ENCODE results near the gene ARHGAP18. TPM values are rescaled to one million over a fixed set of nuclear protein-coding genes. Genes with fewer than 3 reads are reported as not detected.

ARHGAP18 gene
- total RNA-seq, 1 donor from 2014 or later: 38.6 TPM

GRCh38 chr6:129748212-129748900, 38.4 kb upstream of the ARHGAP18 start:
- Histone ChIP-seq H3K9me3 (ENCODE audit: insufficient read depth, low read depth, low read length) (no peaks in the 10 kb centered on the region), H3K4me3 (ENCODE audit: insufficient read depth, low read depth, low read length) (no peak overlapping the region), H3K27me3 (ENCODE audit: insufficient read depth, low read length) (no peaks in the 10 kb centered on the region), H3K4me2 (ENCODE audit: low read length) (peak overlapping the region; percentile 76), H4K20me1 (ENCODE audit: insufficient read depth, low read length) (no peaks in the 10 kb centered on the region), H3K36me3 (ENCODE audit: insufficient read depth, low read length) (no peaks in the 10 kb centered on the region), H3K27ac (ENCODE audit: low read depth, low read length) (no peak overlapping the region), H3K9ac (ENCODE audit: low read length) (no peak overlapping the region), H2AFZ (ENCODE audit: low read depth, low read length) (no peak overlapping the region), H3K79me2 (ENCODE audit: insufficient read depth, low read length) (no peaks in the 10 kb centered on the region), H3K4me1 (ENCODE audit: insufficient read depth, low read length) (peaks cover 40% of the 10 kb centered on the region)
- Mint-ChIP-seq H3K27ac (ENCODE audit: unreplicated experiment) (peak overlapping the region; percentile 69), H3K4me1 (ENCODE audit: low read depth, unreplicated experiment) (peaks cover 43% of the 10 kb centered on the region), H3K9me3 (ENCODE audit: unreplicated experiment) (no peaks in the 10 kb centered on the region), H3K4me3 (ENCODE audit: unreplicated experiment) (no peak overlapping the region), H3K36me3 (ENCODE audit: low read depth, unreplicated experiment) (no peaks in the 10 kb centered on the region), H3K27me3 (ENCODE audit: low read depth, unreplicated experiment) (no peaks in the 10 kb centered on the region)
- no peak for TF ChIP-seq EZH2 (IDR thresholded peaks at IDR 0.05; ENCODE audit: insufficient read depth, low read length)
- no peak for TF ChIP-seq CTCF (IDR thresholded peaks at IDR 0.05; ENCODE audit: insufficient read depth, low read depth, low read length)
- peak; percentile 30 for DNase-seq (ENCODE audit: low read depth)
- peak; percentile 34 for FAIRE-seq

- H3K4me1 ChIP-seq (ENCODE audit: insufficient read depth, low read length): peaks cover 40% of the 10 kb centered on the region
- no peak overlapping the region for H3K27ac ChIP-seq (ENCODE audit: low read depth, low read length)
- no peaks in the 10 kb centered on the region for H3K36me3 ChIP-seq (ENCODE audit: insufficient read depth, low read length)
- no peaks in the 10 kb centered on the region for H4K20me1 ChIP-seq (ENCODE audit: insufficient read depth, low read length)
- no peak overlapping the region for H3K4me2 ChIP-seq (ENCODE audit: low read length)
- no peaks in the 10 kb centered on the region for H3K9me3 Mint-ChIP-seq (ENCODE audit: unreplicated experiment)
- H2AFZ ChIP-seq (ENCODE audit: low read depth, low read length): no peak overlapping the region
- H3K27ac Mint-ChIP-seq (ENCODE audit: unreplicated experiment): peak overlapping the region; percentile 69
- H3K4me3 ChIP-seq (ENCODE audit: insufficient read depth, low read depth, low read length): no peak overlapping the region
- FAIRE-seq (no peak), DNase-seq (ENCODE audit: low read depth) (no peak)
- H3K79me2 ChIP-seq (ENCODE audit: insufficient read depth, low read length): no peaks in the 10 kb centered on the region
- no peak overlapping the region for H3K4me3 Mint-ChIP-seq (ENCODE audit: unreplicated experiment)
- no peak overlapping the region for H3K9ac ChIP-seq (ENCODE audit: low read length)
- H3K36me3 Mint-ChIP-seq (ENCODE audit: low read depth, unreplicated experiment): no peaks in the 10 kb centered on the region
- H3K27me3 ChIP-seq (ENCODE audit: insufficient read depth, low read length): no peaks in the 10 kb centered on the region
- TF ChIP-seq CTCF (IDR thresholded peaks at IDR 0.05; ENCODE audit: insufficient read depth, low read depth, low read length) (no peak), EZH2 (IDR thresholded peaks at IDR 0.05; ENCODE audit: insufficient read depth, low read length) (no peak)
- peaks cover 38% of the 10 kb centered on the region for H3K4me1 Mint-ChIP-seq (ENCODE audit: low read depth, unreplicated experiment)
- no peaks in the 10 kb centered on the region for H3K9me3 ChIP-seq (ENCODE audit: insufficient read depth, low read depth, low read length)
- no peaks in the 10 kb centered on the region for H3K27me3 Mint-ChIP-seq (ENCODE audit: low read depth, unreplicated experiment)
These were observed 37.7 kb upstream of the ARHGAP18 start for GRCh38 chr6:129747588-129748112.

- H3K36me3 Mint-ChIP-seq (ENCODE audit: low read depth, unreplicated experiment): no peaks in the 10 kb centered on the region
- H3K27ac Mint-ChIP-seq (ENCODE audit: unreplicated experiment): peak overlapping the region; percentile 10
- H3K27me3 ChIP-seq (ENCODE audit: insufficient read depth, low read length): no peaks in the 10 kb centered on the region
- DNase-seq (ENCODE audit: low read depth) (no peak), FAIRE-seq (no peak)
- no peaks in the 10 kb centered on the region for H3K9me3 Mint-ChIP-seq (ENCODE audit: unreplicated experiment)
- H3K9ac ChIP-seq (ENCODE audit: low read length): no peak overlapping the region
- H3K4me1 ChIP-seq (ENCODE audit: insufficient read depth, low read length): peaks cover 27% of the 10 kb centered on the region
- H4K20me1 ChIP-seq (ENCODE audit: insufficient read depth, low read length): no peaks in the 10 kb centered on the region
- H3K4me3 ChIP-seq (ENCODE audit: insufficient read depth, low read depth, low read length): no peak overlapping the region
- H2AFZ ChIP-seq (ENCODE audit: low read depth, low read length): no peak overlapping the region
- H3K9me3 ChIP-seq (ENCODE audit: insufficient read depth, low read depth, low read length): no peaks in the 10 kb centered on the region
- no peaks in the 10 kb centered on the region for H3K79me2 ChIP-seq (ENCODE audit: insufficient read depth, low read length)
- peaks cover 27% of the 10 kb centered on the region for H3K4me1 Mint-ChIP-seq (ENCODE audit: low read depth, unreplicated experiment)
- no peaks in the 10 kb centered on the region for H3K36me3 ChIP-seq (ENCODE audit: insufficient read depth, low read length)
- no peaks in the 10 kb centered on the region for H3K27me3 Mint-ChIP-seq (ENCODE audit: low read depth, unreplicated experiment)
- TF ChIP-seq CTCF (IDR thresholded peaks at IDR 0.05; ENCODE audit: insufficient read depth, low read depth, low read length): no peak
- no peak for TF ChIP-seq EZH2 (IDR thresholded peaks at IDR 0.05; ENCODE audit: insufficient read depth, low read length)
- H3K4me3 Mint-ChIP-seq (ENCODE audit: unreplicated experiment): peak overlapping the region; percentile 11
- no peak overlapping the region for H3K27ac ChIP-seq (ENCODE audit: low read depth, low read length)
- peak overlapping the region; percentile 50 for H3K4me2 ChIP-seq (ENCODE audit: low read length)
These were observed 34.9 kb upstream of the ARHGAP18 start for GRCh38 chr6:129744880-129745237.
